Prostate gland (tissue), 2 donors: ENCODE data around the gene DUS3L. TPM values are rescaled to one million over a fixed set of nuclear protein-coding genes. Genes with fewer than 3 reads are reported as not detected.

ENCODE experiments used
- DNase-seq: peaks from one replicate; pipeline ENCODE4 v3.0.0-alpha.2; 2019; ENCODE audit warnings: low spot score
- H3K27ac ChIP-seq, 2 donors: fragments of 200-600 bp; sonication (generic); 2 replicates each; pipeline ENCODE4 v1.5.1; 2017 to 2019
- H3K27me3 ChIP-seq: fragments of 200-600 bp; sonication (generic); replicated peaks from 2 replicates; pipeline ENCODE4 v1.5.1; 2019; ENCODE audit not compliant: insufficient read depth
- H3K36me3 ChIP-seq, 2 donors: fragments of 200-600 bp; sonication (generic); 1 replicate in 1 of 2; 2 replicates in 1 of 2; pipeline versions ENCODE4 v1.5.1 to v1.8.1; 2017 to 2019
- H3K4me1 ChIP-seq: fragments of 200-600 bp; sonication (generic); replicated peaks from 2 replicates; pipeline ENCODE4 v1.5.1; 2019
- H3K4me3 ChIP-seq, 2 donors: fragments of 200-600 bp; sonication (generic); 2 replicates each; pipeline ENCODE4 v1.5.1; 2017 to 2019
- H3K9me3 ChIP-seq: fragments of 200-600 bp; sonication (generic); 2 replicates; pipeline ENCODE4 v1.5.1; 2017
- POLR2A ChIP-seq: fragments of 450-650 bp; IDR thresholded peaks from one replicate; pipeline ENCODE4 v1.6.1; 2016; ENCODE audit warnings: antibody characterized with exemption, mild to moderate bottlenecking
- POLR2AphosphoS5 ChIP-seq: sonication (generic); formaldehyde crosslinking; IDR thresholded peaks from one replicate; pipeline ENCODE4 v1.6.1; 2017; ENCODE audit warnings: antibody characterized with exemption
- WGBS: methylation state at CpG from one replicate; pipeline ENCODE4 v1.1.5; 2018; 5-methylcytosine and 5-hydroxymethylcytosine counted together
- intact Hi-C: fragments of 100-400 bp; cut with DNase I; formaldehyde crosslinking; loops from one replicate; pipeline ENCODE4 v1.14.2; 2022
- total RNA-seq, 2 donors: library from RNA; depleted of rRNA; stranded (reverse); fragments of >200 nt; gene quantifications; one replicate each; pipeline ENCODE4 v1.1.0, GENCODE V29; 2016
- TF ChIP-seq, protein P1 (sequence below), 4 experiments: fragments of 200-600 bp in 2 of 4; fragments of 450-650 bp in 2 of 4; sonication (generic) in 2 of 4; IDR thresholded peaks; 1 replicate in 3 of 4; 2 replicates in 1 of 4; pipeline ENCODE4 v1.5.1; 2016 to 2019; ENCODE audit warnings: antibody characterized with exemption in 4 of 4, mild to moderate bottlenecking in 2 of 4, moderate library complexity in 2 of 4

DUS3L gene
- total RNA-seq, 2 donors from 2014 or later, result 43.8 to 57.5 TPM

DNA sequence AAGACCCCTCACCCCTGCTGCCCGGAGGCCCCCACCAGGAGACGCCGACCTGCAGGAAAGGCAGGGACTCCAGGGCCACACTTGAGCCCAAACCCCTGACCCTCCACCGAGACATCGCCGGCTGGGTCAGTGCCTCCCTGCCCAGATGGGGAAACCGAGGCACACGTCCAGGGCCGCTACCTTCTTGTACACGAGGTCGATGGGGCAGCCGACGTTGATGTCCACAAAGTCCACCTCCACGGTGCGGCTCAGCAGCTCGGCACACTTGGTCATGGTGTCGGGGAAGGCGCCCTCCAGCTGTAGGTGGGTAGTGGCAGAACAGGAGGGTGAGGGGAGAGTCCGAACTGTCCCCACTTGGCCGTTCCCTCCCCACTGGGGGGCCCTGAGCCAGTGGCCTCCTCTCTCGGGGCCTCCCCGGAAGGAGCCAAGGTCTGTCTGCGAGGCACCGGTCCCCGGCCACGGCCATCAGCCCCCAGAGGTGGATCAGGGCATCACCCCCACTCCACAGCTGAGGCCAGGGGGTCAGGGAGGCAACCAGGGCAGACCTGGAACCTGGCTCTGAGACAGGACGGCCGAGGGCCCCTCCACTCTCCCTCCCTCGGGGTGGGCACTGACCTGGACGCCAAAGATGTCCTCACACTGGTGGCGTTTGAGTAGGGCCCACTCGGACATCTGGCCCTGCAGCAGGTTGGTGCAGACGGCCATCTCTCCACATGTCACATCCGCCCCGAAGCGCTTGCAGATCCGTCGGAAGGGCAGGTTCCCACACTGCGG is 3.4 kb downstream of the DUS3L start:
- Histone ChIP-seq H3K9me3 (no peaks in the 10 kb centered on the region), H3K36me3 (peaks cover 10 to 45% of the 10 kb centered on the region in 2 donors), H3K4me1 (no peaks in the 10 kb centered on the region), H3K4me3 (no peak overlapping the region), H3K27me3 (no peaks in the 10 kb centered on the region), H3K27ac (no peak overlapping the region)
- no peak for DNase-seq
- intact Hi-C loops, result no loop called here
- TF ChIP-seq, protein P1, sequence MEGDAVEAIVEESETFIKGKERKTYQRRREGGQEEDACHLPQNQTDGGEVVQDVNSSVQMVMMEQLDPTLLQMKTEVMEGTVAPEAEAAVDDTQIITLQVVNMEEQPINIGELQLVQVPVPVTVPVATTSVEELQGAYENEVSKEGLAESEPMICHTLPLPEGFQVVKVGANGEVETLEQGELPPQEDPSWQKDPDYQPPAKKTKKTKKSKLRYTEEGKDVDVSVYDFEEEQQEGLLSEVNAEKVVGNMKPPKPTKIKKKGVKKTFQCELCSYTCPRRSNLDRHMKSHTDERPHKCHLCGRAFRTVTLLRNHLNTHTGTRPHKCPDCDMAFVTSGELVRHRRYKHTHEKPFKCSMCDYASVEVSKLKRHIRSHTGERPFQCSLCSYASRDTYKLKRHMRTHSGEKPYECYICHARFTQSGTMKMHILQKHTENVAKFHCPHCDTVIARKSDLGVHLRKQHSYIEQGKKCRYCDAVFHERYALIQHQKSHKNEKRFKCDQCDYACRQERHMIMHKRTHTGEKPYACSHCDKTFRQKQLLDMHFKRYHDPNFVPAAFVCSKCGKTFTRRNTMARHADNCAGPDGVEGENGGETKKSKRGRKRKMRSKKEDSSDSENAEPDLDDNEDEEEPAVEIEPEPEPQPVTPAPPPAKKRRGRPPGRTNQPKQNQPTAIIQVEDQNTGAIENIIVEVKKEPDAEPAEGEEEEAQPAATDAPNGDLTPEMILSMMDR (IDR thresholded peaks at IDR 0.05), result no peak
- TF ChIP-seq POLR2AphosphoS5, result no peak
- no peak for TF ChIP-seq POLR2A
- 91% methylated on average over 39 of the region's 39 CpGs for WGBS

DNA sequence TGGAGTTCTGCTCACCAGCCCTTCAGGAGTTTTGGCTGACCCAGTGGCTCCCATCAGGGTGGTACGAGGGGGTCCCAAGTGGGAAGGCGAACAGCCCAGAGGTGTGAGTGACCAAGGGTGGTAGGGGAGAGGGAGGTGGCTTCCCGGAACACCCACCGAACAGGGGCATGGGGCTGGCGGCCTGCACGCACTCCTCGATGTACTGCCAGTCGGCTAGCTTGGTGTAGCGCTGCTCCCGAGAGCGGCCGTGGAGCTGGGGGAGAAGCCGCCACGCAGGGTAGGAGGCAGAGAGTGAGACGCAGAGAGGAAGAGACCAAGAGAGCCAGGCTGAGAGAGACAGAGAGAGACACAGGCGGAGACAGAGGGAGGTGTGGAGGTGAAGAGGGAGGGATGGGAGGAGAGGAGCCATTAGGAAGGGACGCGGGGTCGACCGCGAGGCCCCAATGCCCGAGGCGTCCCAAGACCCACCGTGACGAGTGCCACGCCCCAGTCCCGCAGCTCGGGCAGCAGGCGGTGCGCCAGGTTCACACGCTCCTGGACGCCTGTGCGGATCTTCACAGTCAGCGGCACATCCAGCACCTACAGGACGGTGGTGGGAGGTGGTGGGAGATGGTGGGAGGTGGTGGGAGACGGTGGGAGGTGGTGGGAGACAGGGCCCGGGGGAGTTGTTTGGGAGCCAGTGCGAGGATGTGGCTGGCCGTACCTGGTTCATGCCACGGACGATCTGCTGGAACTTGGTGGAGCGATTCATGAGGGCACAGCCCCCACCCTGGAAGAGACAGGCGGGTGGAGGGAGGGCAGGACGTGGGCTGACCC is 4.2 kb downstream of the DUS3L start:
- TF ChIP-seq POLR2A, result no peak
- no peak for TF ChIP-seq POLR2AphosphoS5
- TF ChIP-seq, protein P1 (IDR thresholded peaks at IDR 0.05), result no peak
- Histone ChIP-seq H3K27me3 (no peaks in the 10 kb centered on the region), H3K4me3 (no peak overlapping the region), H3K9me3 (no peaks in the 10 kb centered on the region), H3K27ac (no peak overlapping the region), H3K36me3 (peaks cover 10 to 45% of the 10 kb centered on the region in 2 donors), H3K4me1 (no peaks in the 10 kb centered on the region)
- 85% methylated on average over 44 of the region's 44 CpGs for WGBS
- no peak for DNase-seq
- intact Hi-C loops, result no loop called here

DNA sequence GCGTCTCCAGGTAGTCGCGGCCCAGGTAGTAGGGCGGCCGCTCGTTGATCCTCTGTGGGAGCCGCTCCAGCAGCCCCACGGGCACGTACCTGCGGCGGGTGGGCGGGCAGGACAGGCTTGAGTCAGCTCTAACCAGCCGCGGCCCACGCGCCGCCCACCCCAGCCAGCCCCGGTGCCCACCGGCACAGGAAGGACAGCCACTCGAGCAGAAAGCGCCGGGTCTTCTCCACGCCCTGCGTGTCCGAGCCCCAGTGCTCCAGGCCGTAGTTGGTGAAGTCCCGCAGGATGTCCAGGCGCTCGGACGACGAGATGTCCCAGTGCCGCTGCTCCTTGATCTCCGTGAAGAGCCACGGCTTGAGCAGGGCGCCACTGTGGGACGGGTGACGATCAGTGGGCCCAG is 5.5 kb downstream of the DUS3L start:
- TF ChIP-seq, protein P1 (IDR thresholded peaks at IDR 0.05), result no peak
- no peak for TF ChIP-seq POLR2A
- no peak for TF ChIP-seq POLR2AphosphoS5

DNA sequence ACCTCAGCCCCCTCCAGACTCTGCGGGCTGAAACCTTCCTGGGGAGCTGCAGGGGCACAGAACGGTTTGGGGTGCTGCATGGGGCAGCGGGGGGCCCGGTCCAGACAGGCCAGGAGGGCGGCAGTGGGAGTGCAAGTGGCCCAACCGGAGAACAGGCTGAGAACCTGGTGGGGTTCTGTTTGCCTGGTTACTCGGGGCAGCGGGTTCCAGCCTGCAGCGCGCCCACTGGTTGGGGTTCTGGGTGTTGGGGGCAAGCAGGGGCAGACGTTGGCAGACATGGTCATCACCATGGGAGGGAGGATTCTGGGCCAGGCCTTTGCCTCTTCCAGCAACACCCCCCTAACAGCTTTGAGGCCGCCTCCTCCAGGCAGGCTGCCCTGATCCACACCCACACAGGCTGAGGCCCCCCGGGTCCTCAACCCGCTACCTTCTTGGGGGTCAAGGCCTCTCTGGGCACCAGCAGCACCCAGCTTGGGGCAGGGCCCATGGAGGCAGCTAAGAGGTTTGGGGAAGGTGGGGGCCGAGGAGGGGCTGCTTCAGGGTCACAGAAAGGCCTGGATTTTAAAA is 6.3 kb downstream of the DUS3L start, which contains the start of gene PRR22:
TSS of gene PRR22 (minus strand) at position 166 of the 567 bp plus-strand sequence. CDS start at position 80, 86 bp downstream.
- Histone ChIP-seq H3K27me3 (no peaks in the 10 kb centered on the region), H3K27ac (no peak within 1 kb of the TSS), H3K9me3 (no peaks in the 10 kb centered on the region), H3K4me3 (no peak within 1 kb of the TSS), H3K4me1 (no peaks in the 10 kb centered on the region), H3K36me3 (peaks cover 10 to 43% of the 10 kb centered on the region in 2 donors)
- intact Hi-C loops, result no loop called here
- no peak for DNase-seq
- TF ChIP-seq, protein P1 (IDR thresholded peaks at IDR 0.05), result no peak
- TF ChIP-seq POLR2A (no peak), POLR2AphosphoS5 (no peak)
- 86% methylated on average over 15 of the region's 15 CpGs for WGBS

More for the DNA sequence above, 5.5 kb downstream of the DUS3L start:
- intact Hi-C loops, result no loop called here
- Histone ChIP-seq H3K9me3 (no peaks in the 10 kb centered on the region), H3K27me3 (no peaks in the 10 kb centered on the region), H3K27ac (no peak overlapping the region), H3K4me3 (no peak overlapping the region), H3K36me3 (peaks cover 10 to 45% of the 10 kb centered on the region in 2 donors), H3K4me1 (no peaks in the 10 kb centered on the region)
- DNase-seq, result no peak
- WGBS, result 91% methylated on average over 37 of the region's 37 CpGs
